Endothelial cell of umbilical vein (primary cell): ENCODE measurements around the gene PRR7. TPM values are rescaled to one million over a fixed set of nuclear protein-coding genes. Genes with fewer than 3 reads are reported as not detected.

ENCODE experiments used
- BruUV-seq: library from RNA; stranded (reverse); fragments of 400-500 nt; replicated peaks from 2 replicates; lab custom pipeline; 2021; lab: Mats Ljungman, UMichigan
- CTCF ChIA-PET: fragments of 300-600, 350-600 bp; sonication (Branson Sonifier 250); formaldehyde crosslinking; loops from one replicate; lab custom pipeline; 2021; ENCODE audit warnings: antibody characterized with exemption, inconsistent platforms; lab: Charles Lee
- POLR2A ChIA-PET: fragments of 300-600, 350-600 bp; sonication (Branson Sonifier 250); formaldehyde crosslinking; loops from one replicate; lab custom pipeline; 2021; ENCODE audit warnings: antibody characterized with exemption, inconsistent platforms; lab: Charles Lee
- DNase-seq: peaks from one replicate; pipeline ENCODE4 v3.0.0-alpha.2; 2011; ENCODE audit warnings: low read depth, low spot score
- FAIRE-seq: peaks from 2 replicates; lab custom pipeline; 2011; peaks lifted over from hg19 to GRCh38; lab: Jason Lieb, UNC
- H2AFZ ChIP-seq: 2 replicates; pipeline ENCODE4 v1.6.0; 2012; ENCODE audit warnings: low read depth, low read length, control low read depth, inconsistent platforms
- H3K27ac ChIP-seq: 2 replicates; pipeline ENCODE4 v1.5.1; 2011; ENCODE audit warnings: low read depth, mild to moderate bottlenecking, control low read depth, low read length, moderate library complexity; ENCODE audit not compliant: insufficient read depth
- H3K27me3 ChIP-seq, 2 experiments: 2 replicates each; pipeline versions ENCODE4 v1.6.0 to v1.6.1; 2011; ENCODE audit warnings: low read length in 2 of 2, mixed read lengths in 1 of 2; ENCODE audit not compliant: control insufficient read depth in 2 of 2, insufficient read depth in 2 of 2
- H3K36me3 ChIP-seq, 2 experiments: 2 replicates in 1 of 2; 3 replicates in 1 of 2; pipeline ENCODE4 v1.5.1; 2011; ENCODE audit warnings: low read length in 2 of 2, mild to moderate bottlenecking in 1 of 2, moderate library complexity in 1 of 2; ENCODE audit not compliant: control insufficient read depth in 2 of 2, insufficient read depth in 2 of 2; ENCODE audit errors: extremely low read depth in 1 of 2
- H3K4me1 ChIP-seq: 3 replicates; pipeline ENCODE4 v1.5.1; 2011; ENCODE audit warnings: mild to moderate bottlenecking, low read length; ENCODE audit not compliant: control insufficient read depth, insufficient read depth; ENCODE audit errors: extremely low read depth
- H3K4me2 ChIP-seq: 2 replicates; pipeline ENCODE4 v1.6.1; 2011; ENCODE audit warnings: low read length, control low read depth, mixed read lengths; ENCODE audit not compliant: insufficient read depth
- H3K4me3 ChIP-seq, 3 experiments: fragments of 200-600 bp in 1 of 3; sonication (generic), shearing (Covaris generic) in 1 of 3; replicated peaks in 1 of 3; 2 replicates each; pipeline ENCODE4 v1.5.1; 2011 to 2016; ENCODE audit warnings: control low read depth in 3 of 3, low read length in 3 of 3, mild to moderate bottlenecking in 2 of 3, inconsistent platforms in 1 of 3, low read depth in 1 of 3, moderate library complexity in 1 of 3; ENCODE audit not compliant: insufficient read depth in 1 of 3
- H3K79me2 ChIP-seq: 2 replicates; pipeline ENCODE4 v1.6.0; 2012; ENCODE audit warnings: low read length, inconsistent platforms; ENCODE audit not compliant: control insufficient read depth, insufficient read depth
- H3K9ac ChIP-seq: replicated peaks from 2 replicates; pipeline ENCODE3; 2011; ENCODE audit warnings: low read length, control low read depth; ENCODE audit not compliant: insufficient read depth; ENCODE audit errors: extremely low read depth
- H3K9me1 ChIP-seq: replicated peaks from 3 replicates; pipeline ENCODE4 v1.6.0; 2011; ENCODE audit warnings: mild to moderate bottlenecking, low read length; ENCODE audit not compliant: control insufficient read depth, insufficient read depth; ENCODE audit errors: extremely low read depth
- H3K9me3 ChIP-seq: replicated peaks from 2 replicates; pipeline ENCODE4 v1.5.1; 2012; ENCODE audit warnings: low read length, inconsistent platforms; ENCODE audit not compliant: control insufficient read depth, insufficient read depth
- H4K20me1 ChIP-seq: replicated peaks from 2 replicates; pipeline ENCODE3; 2011; ENCODE audit warnings: mild to moderate bottlenecking, low read length; ENCODE audit not compliant: control insufficient read depth, insufficient read depth; ENCODE audit errors: extremely low read depth
- EZH2 ChIP-seq: IDR thresholded peaks from 2 replicates; pipeline ENCODE4 v1.6.1; 2012; ENCODE audit warnings: borderline replicate concordance, low read depth, mild to moderate bottlenecking, moderate library complexity, low read length, inconsistent platforms; ENCODE audit not compliant: severe bottlenecking
- FOS ChIP-seq: IDR thresholded peaks from 2 replicates; pipeline ENCODE4 v1.6.1; 2011; ENCODE audit warnings: mild to moderate bottlenecking, low read length, moderate library complexity, borderline replicate concordance; ENCODE audit not compliant: insufficient read depth
- GATA2 ChIP-seq: IDR thresholded peaks from 2 replicates; pipeline ENCODE4 v1.7.0; 2011; ENCODE audit warnings: low read depth, mild to moderate bottlenecking, moderate library complexity, mixed read lengths, low read length; ENCODE audit not compliant: insufficient read length, insufficient read depth
- JUN ChIP-seq: IDR thresholded peaks from 2 replicates; pipeline ENCODE4 v1.6.1; 2011; ENCODE audit warnings: borderline replicate concordance, low read depth; ENCODE audit not compliant: insufficient read length, insufficient read depth
- MAX ChIP-seq: IDR thresholded peaks from 2 replicates; pipeline ENCODE4 v1.6.1; 2011; ENCODE audit not compliant: insufficient read depth, insufficient read length
- MYC ChIP-seq: IDR thresholded peaks from one replicate; pipeline ENCODE4 v1.6.1; 2011; ENCODE audit warnings: mild to moderate bottlenecking, low read depth, low read length
- POLR2A ChIP-seq: IDR thresholded peaks from 2 replicates; pipeline ENCODE4 v1.6.1; 2012; ENCODE audit warnings: low read depth, mild to moderate bottlenecking, control low read depth, low read length
- POLR2AphosphoS5 ChIP-seq: IDR thresholded peaks from 2 replicates; pipeline ENCODE4 v1.6.1; 2012; ENCODE audit warnings: low read depth, mild to moderate bottlenecking, control low read depth, low read length, moderate library complexity; ENCODE audit not compliant: insufficient read depth
- dilution Hi-C: fragments of 300-500 bp; cut with MboI; formaldehyde crosslinking; loops from one replicate; pipeline ENCODE4 v1.15.0; 2019; ENCODE audit warnings: low sequenced_read_pairs; ENCODE audit not compliant: extremely low pct_ligation_motif_present
- intact Hi-C: fragments of 100-400 bp; cut with micrococcal nuclease; formaldehyde crosslinking; loops from one replicate; pipeline ENCODE4 v1.10.0; 2022
- polyA plus RNA-seq, 4 experiments: library from polyadenylated mRNA; depleted of rRNA in 3 of 4; stranded (reverse) in 3 of 4; unstranded in 1 of 4; fragments of >200 nt; gene quantifications; 2 replicates each; pipeline versions ENCODE4 v1.2.1 to v1.2.3, GENCODE V29; 2011 to 2012; ENCODE audit warnings: missing spikeins in 1 of 4
- total RNA-seq: library from RNA; stranded (reverse); gene quantifications from 2 replicates; pipeline ENCODE4 v1.2.3, GENCODE V29; 2021
- TF ChIP-seq, protein P1 (sequence below), 2 donors: IDR thresholded peaks; 1 replicate in 1 of 2; 2 replicates in 1 of 2; pipeline ENCODE4 v1.5.1; 2011; ENCODE audit warnings: low read length in 2 of 2, mild to moderate bottlenecking in 2 of 2, moderate library complexity in 2 of 2, control low read depth in 1 of 2, inconsistent platforms in 1 of 2, low read depth in 1 of 2; ENCODE audit not compliant: insufficient read depth in 1 of 2; ENCODE audit errors: extremely low read depth in 1 of 2

The PRR7 gene
- total and polyA plus RNA-seq, 2 donors (not counting 3 experiments of a cell fraction or from before 2014, with no cell fraction given): 6.5 to 6.6 TPM

- Histone ChIP-seq H3K9me3 (no peaks in the 10 kb centered on the region), H3K9me1 (no peaks in the 10 kb centered on the region), H3K27ac (no peak overlapping the region), H3K4me1 (peaks cover 14% of the 10 kb centered on the region), H4K20me1 (no peaks in the 10 kb centered on the region), H3K9ac (no peak overlapping the region), H3K36me3 (no peaks in the 10 kb centered on the region), H3K27me3 (no peaks in the 10 kb centered on the region), H3K4me2 (no peak overlapping the region), H3K79me2 (peaks cover 18% of the 10 kb centered on the region), H3K4me3 (no peak overlapping the region), H2AFZ (no peak overlapping the region)
- FAIRE-seq (no peak), DNase-seq (no peak)
- BruUV-seq: no TSS peak
- dilution Hi-C loops: no loop called here
- ChIA-PET POLR2A (no interaction called here), CTCF (interaction anchor here (0.7 to 2.9 kb wide), 5 partner anchors 14 to 34 kb away, joined by 3 to 11 read pairs (median 5); partner anchors contain the start of gene F12)
- TF ChIP-seq, protein P1, sequence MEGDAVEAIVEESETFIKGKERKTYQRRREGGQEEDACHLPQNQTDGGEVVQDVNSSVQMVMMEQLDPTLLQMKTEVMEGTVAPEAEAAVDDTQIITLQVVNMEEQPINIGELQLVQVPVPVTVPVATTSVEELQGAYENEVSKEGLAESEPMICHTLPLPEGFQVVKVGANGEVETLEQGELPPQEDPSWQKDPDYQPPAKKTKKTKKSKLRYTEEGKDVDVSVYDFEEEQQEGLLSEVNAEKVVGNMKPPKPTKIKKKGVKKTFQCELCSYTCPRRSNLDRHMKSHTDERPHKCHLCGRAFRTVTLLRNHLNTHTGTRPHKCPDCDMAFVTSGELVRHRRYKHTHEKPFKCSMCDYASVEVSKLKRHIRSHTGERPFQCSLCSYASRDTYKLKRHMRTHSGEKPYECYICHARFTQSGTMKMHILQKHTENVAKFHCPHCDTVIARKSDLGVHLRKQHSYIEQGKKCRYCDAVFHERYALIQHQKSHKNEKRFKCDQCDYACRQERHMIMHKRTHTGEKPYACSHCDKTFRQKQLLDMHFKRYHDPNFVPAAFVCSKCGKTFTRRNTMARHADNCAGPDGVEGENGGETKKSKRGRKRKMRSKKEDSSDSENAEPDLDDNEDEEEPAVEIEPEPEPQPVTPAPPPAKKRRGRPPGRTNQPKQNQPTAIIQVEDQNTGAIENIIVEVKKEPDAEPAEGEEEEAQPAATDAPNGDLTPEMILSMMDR (IDR thresholded peaks at IDR 0.05; ENCODE audit: extremely low read depth in 1 of 2, insufficient read depth in 1 of 2, low read depth in 1 of 2, low read length in 2 of 2): no peak
- TF ChIP-seq FOS (no peak), JUN (no peak), POLR2AphosphoS5 (no peak), MAX (no peak), EZH2 (no peak), POLR2A (no peak), MYC (no peak), GATA2 (no peak)
- intact Hi-C loops: no loop called here
Observed at GRCh38 chr5:177423671-177424070, 22.9 kb upstream of the PRR7 start.
